Body of pancreas (tissue), 4 donors: Measurements from ENCODE around the gene PDK2.

Experiments
- POLR2A ChIP-seq, 3 donors: fragments of 450-650 bp; IDR thresholded peaks; one replicate each; pipeline ENCODE4 v1.6.1; 2016; ENCODE audit warnings: antibody characterized with exemption in 3 of 3, mild to moderate bottlenecking in 2 of 3
- TF ChIP-seq, protein P1 (sequence below), 7 experiments: fragments of 450-650 bp in 4 of 7; fragments of 200-600 bp in 3 of 7; sonication (generic) in 3 of 7; IDR thresholded peaks; one replicate each; pipeline ENCODE4 v1.5.1; 2016 to 2019; ENCODE audit warnings: antibody characterized with exemption in 7 of 7

DNA sequence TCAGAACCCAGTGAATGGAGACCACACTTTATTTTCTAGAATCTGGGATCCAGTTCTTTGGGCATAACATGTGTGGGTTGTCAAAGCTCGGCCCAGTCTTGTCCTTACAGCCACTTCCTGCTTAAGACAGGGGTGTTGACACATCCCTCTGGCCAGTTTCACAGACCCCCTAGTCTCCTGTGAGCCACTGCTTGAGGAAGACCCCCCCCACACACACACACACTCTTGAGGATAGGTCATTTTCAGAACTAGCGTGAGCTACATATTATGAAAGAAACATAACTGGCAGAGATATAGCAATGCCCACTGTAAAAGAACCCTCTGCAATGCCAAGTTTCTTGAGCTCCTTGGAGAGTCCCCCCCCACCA, 3.2 kb upstream of the PDK2 start:
- TF ChIP-seq, protein P1, sequence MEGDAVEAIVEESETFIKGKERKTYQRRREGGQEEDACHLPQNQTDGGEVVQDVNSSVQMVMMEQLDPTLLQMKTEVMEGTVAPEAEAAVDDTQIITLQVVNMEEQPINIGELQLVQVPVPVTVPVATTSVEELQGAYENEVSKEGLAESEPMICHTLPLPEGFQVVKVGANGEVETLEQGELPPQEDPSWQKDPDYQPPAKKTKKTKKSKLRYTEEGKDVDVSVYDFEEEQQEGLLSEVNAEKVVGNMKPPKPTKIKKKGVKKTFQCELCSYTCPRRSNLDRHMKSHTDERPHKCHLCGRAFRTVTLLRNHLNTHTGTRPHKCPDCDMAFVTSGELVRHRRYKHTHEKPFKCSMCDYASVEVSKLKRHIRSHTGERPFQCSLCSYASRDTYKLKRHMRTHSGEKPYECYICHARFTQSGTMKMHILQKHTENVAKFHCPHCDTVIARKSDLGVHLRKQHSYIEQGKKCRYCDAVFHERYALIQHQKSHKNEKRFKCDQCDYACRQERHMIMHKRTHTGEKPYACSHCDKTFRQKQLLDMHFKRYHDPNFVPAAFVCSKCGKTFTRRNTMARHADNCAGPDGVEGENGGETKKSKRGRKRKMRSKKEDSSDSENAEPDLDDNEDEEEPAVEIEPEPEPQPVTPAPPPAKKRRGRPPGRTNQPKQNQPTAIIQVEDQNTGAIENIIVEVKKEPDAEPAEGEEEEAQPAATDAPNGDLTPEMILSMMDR (IDR thresholded peaks at IDR 0.05) = no peak
- no peak for TF ChIP-seq POLR2A (IDR thresholded peaks at IDR 0.05)
